Neural crest cell (in vitro differentiated cells): ENCODE results near the gene KDF1. TPM values are rescaled to one million over a fixed set of nuclear protein-coding genes. Genes with fewer than 3 reads are reported as not detected.
A peak's percentile ranks its signal among the peaks of the same experiment; 100 is the strongest.
"Not testable (repeated sequence)": the region's sequence is repeated elsewhere in the genome, so short reads cannot be mapped to it uniquely, and the experiment has no call there.

Source experiments
- DNase-seq: peaks from one replicate; pipeline ENCODE4 v3.0.0; 2021; ENCODE audit warnings: low read depth, mixed read lengths, low spot score
- H3K27ac Mint-ChIP-seq: one replicate; pipeline ENCODE4 v1.8.0; 2021; ENCODE audit warnings: mild to moderate bottlenecking, mixed read lengths; ENCODE audit not compliant: unreplicated experiment
- H3K27me3 Mint-ChIP-seq: 2 replicates; pipeline ENCODE4 v1.8.0; 2021; ENCODE audit warnings: low read depth, mild to moderate bottlenecking, mixed read lengths
- H3K36me3 Mint-ChIP-seq: 2 replicates; pipeline ENCODE4 v1.8.0; 2021; ENCODE audit warnings: low read depth, mild to moderate bottlenecking, mixed read lengths
- H3K4me1 Mint-ChIP-seq: 2 replicates; pipeline ENCODE4 v1.8.0; 2021; ENCODE audit warnings: mixed read lengths
- H3K4me3 Mint-ChIP-seq: one replicate; pipeline ENCODE4 v1.8.0; 2021; ENCODE audit warnings: mild to moderate bottlenecking, mixed read lengths
- H3K9me3 Mint-ChIP-seq: 2 replicates; pipeline ENCODE4 v1.8.0; 2021; ENCODE audit warnings: mixed read lengths
- total RNA-seq: library from RNA; stranded (reverse); gene quantifications from 2 replicates; pipeline ENCODE4 v1.2.1, GENCODE V29; 2021
- TF ChIP-seq, protein P1 (sequence below): fragments of 200-600 bp; sonication (generic); conservative IDR thresholded peaks from 2 replicates; pipeline ENCODE4 v1.5.0; 2021; ENCODE audit warnings: antibody characterized with exemption, mild to moderate bottlenecking

Gene KDF1
- total RNA-seq, 1 donor from 2014 or later: not detected

DNA sequence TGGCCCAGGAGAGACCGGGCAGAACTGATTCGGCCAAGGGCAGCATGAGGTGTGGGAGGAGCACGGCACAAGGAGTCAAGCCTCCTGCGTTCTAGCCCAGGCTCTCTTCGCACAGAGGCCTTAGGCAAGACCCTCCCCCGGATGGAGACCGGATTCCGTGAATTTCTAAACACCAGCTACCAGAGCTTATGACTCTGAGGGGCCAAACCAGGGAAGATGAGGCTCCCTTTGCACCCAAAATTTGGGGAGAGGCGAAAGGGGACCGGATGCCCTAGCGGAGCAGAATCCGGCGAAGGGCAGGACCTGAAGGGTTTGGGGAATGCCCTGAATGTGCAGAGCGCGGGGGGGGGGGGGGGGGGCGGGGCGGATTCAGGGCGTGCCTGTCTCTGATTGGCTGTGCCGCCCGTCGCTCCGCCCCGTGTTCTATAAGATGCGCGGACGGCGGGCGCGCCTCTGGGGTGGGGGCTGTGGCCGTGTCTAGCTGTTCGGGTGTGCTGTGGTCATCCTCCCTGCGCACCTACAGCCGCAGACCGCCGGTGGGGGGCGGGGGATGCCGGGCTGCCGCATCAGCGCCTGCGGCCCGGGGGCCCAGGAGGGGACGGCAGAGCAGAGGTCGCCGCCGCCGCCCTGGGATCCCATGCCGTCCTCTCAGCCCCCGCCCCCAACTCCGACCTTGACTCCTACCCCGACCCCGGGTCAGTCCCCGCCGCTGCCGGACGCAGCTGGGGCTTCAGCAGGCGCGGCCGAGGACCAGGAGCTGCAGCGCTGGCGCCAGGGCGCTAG lies 33.2 kb upstream of the KDF1 start, which contains the start of gene TRNP1:
Gene TRNP1, plus strand, starts transcription at position 456 of the 783 bp plus-strand sequence. Its CDS starts 95 bp downstream, at position 551.
- Mint-ChIP-seq H3K27me3 (peaks cover 67% of the 10 kb centered on the region), H3K4me1 (peaks cover 32% of the 10 kb centered on the region), H3K27ac (peak within 1 kb of the TSS; percentile 43), H3K36me3 (no peaks in the 10 kb centered on the region), H3K9me3 (no peaks in the 10 kb centered on the region), H3K4me3 (peak within 1 kb of the TSS; percentile 92)
- TF ChIP-seq, protein P1, sequence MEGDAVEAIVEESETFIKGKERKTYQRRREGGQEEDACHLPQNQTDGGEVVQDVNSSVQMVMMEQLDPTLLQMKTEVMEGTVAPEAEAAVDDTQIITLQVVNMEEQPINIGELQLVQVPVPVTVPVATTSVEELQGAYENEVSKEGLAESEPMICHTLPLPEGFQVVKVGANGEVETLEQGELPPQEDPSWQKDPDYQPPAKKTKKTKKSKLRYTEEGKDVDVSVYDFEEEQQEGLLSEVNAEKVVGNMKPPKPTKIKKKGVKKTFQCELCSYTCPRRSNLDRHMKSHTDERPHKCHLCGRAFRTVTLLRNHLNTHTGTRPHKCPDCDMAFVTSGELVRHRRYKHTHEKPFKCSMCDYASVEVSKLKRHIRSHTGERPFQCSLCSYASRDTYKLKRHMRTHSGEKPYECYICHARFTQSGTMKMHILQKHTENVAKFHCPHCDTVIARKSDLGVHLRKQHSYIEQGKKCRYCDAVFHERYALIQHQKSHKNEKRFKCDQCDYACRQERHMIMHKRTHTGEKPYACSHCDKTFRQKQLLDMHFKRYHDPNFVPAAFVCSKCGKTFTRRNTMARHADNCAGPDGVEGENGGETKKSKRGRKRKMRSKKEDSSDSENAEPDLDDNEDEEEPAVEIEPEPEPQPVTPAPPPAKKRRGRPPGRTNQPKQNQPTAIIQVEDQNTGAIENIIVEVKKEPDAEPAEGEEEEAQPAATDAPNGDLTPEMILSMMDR: peak; percentile 17
- peak; percentile 73 for DNase-seq

DNA sequence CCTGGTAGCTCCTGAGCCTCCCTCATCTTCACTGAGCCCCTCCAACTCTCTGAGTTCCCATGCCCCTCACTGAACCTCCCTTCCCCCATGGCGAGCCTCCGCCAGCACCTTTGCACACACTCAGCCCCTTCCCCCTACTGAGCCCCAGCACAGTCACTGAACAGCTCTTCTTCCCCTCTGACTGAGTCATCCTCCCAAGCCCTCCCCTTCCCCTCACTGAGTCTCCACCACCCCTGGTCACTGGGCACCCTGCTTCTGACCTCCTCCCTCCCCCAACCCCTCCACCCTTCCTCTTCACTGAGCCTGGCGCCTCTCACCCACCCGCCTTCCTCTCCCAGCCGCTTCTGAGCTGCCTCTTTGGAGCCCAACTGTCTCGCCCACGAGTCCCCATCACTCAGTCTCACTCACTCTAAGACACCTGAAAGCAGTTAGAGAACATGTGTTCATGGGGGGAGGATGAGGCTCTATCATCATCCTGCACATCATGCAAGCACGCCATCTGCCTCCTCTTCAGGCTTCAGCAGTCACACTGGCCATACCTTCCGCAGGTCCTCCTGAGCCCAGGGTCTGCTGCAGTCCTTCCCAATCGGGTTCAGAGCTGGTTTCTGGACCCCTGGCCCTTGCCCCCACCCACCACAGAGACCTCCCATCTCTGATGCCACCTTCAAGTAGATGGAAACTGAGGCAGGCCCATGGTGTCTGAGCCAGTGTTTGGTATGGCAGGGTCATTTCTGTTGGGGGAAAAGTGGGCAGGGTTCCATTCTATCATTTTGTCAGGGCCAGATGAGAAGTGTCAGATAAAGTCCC lies 31.2 kb upstream of the KDF1 start:
- peaks cover 22% of the 10 kb centered on the region for H3K4me1 Mint-ChIP-seq
- DNase-seq: no peak
- H3K9me3 Mint-ChIP-seq: no peaks in the 10 kb centered on the region
- no peaks in the 10 kb centered on the region for H3K36me3 Mint-ChIP-seq
- peak overlapping the region; percentile 78 for H3K4me3 Mint-ChIP-seq
- TF ChIP-seq, protein P1: no peak
- H3K27ac Mint-ChIP-seq: no peak overlapping the region
- peaks cover 65% of the 10 kb centered on the region for H3K27me3 Mint-ChIP-seq

DNA sequence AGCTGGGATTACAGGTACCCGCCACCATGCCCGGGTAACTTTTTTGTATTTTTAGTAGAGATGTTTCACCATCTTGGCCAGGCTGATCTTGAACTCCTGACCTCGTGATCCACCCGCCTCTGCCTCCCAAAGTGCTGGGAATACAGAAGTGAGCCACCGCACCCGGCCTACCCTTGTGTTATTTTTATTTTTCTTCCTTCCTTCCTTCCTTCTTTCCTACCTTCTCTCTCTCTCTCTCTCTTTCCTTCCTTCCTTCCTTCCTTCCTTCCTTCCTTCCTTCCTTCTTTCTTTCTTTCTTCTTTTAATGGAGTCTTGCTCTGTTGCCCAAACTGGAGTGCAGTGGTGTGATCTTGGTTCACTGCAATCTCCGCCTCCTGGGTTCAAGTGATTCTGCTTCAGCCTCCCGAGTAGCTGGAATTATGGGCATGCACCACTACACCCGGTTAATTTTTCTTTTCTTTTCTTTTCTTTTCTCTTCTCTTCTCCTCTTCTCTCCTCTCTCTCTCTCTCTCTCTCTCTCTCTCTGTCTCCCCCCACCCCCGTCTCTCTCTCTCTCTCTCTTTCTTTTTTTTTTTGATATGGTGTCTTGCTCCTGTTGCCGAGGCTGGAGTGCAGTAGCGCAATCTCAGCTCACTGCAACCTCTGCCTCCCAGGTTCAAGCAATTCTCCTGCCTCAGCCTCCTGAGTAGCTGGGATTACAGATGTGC lies 29.3 kb upstream of the KDF1 start:
- H3K27me3 Mint-ChIP-seq: peaks cover 61% of the 10 kb centered on the region
- not testable (repeated sequence) for H3K36me3 Mint-ChIP-seq, H3K27ac Mint-ChIP-seq, DNase-seq, H3K4me3 Mint-ChIP-seq, H3K9me3 Mint-ChIP-seq
- H3K4me1 Mint-ChIP-seq: peaks cover 15% of the 10 kb centered on the region

DNA sequence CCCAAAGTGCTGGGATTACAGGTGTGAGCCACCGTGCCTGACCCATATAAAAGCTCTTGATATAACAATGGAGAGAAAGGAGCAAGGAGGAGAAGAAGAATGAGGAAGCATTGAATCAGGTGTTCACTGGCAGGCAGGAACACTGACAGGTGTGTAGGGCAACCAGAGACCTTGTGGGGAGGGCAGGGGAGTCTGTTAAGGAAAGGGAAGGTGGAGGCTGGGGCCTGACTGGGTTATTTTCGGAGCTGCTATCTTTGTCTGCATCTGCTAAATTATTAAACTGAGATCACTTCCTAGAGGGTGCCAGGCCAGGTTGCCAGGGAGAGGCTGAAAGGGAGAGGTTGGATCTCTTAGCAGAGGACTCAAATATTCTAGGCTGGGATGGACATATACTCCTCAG lies 26.4 kb upstream of the KDF1 start:
- H3K27me3 Mint-ChIP-seq: peaks cover 59% of the 10 kb centered on the region
- TF ChIP-seq, protein P1: no peak
- no peak overlapping the region for H3K27ac Mint-ChIP-seq
- H3K4me1 Mint-ChIP-seq: peaks cover 6% of the 10 kb centered on the region
- H3K4me3 Mint-ChIP-seq: no peak overlapping the region
- DNase-seq: no peak
- H3K36me3 Mint-ChIP-seq: no peaks in the 10 kb centered on the region
- H3K9me3 Mint-ChIP-seq: no peaks in the 10 kb centered on the region

DNA sequence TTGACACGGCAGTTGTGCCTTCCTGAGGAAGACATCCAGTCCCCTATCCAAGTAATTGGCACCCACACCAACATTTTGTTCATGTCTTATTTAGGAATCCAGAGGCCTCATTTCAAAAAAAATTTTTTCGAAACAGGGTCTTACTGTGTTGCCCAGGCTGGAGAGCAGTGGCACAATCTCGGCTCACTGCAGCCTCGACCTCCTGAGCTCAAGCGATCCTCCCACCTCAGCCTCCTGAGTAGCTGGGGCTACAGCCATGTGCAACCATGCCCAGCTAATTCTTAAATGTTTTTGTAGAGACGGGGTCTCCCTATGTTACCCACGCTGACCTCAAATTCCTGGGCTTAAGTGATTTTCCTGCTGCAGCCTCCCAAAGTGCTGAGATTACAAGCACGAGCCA lies 24.0 kb upstream of the KDF1 start:
- TF ChIP-seq, protein P1: no peak
- no peaks in the 10 kb centered on the region for H3K4me1 Mint-ChIP-seq
- no peak for DNase-seq
- peaks cover 37% of the 10 kb centered on the region for H3K27me3 Mint-ChIP-seq
- no peak overlapping the region for H3K4me3 Mint-ChIP-seq
- no peak overlapping the region for H3K27ac Mint-ChIP-seq
- H3K9me3 Mint-ChIP-seq: no peaks in the 10 kb centered on the region
- H3K36me3 Mint-ChIP-seq: no peaks in the 10 kb centered on the region
